IMR-90 (cell line): ENCODE measurements around the gene RPS2.

Experiments used
- BHLHE40 ChIP-seq: fragments of 150-350 bp; IDR thresholded peaks from 2 replicates; pipeline ENCODE4 v1.6.1; 2016; ENCODE audit warnings: mild to moderate bottlenecking, low read depth, low read length
- CEBPB ChIP-seq: IDR thresholded peaks from 2 replicates; pipeline ENCODE4 v1.6.1; 2012; ENCODE audit warnings: low read depth, low read length, improper control_type of control experiment
- CHD1 ChIP-seq: IDR thresholded peaks from 2 replicates; pipeline ENCODE4 v1.6.1; 2012; ENCODE audit warnings: low read depth, low read length, improper control_type of control experiment
- CTCF ChIP-seq: conservative IDR thresholded peaks from 2 replicates; pipeline ENCODE4 v1.5.1; 2012; ENCODE audit warnings: mild to moderate bottlenecking, low read depth, low read length, improper control_type of control experiment
- ELK1 ChIP-seq: fragments of 150-350 bp; IDR thresholded peaks from 2 replicates; pipeline ENCODE4 v1.6.1; 2016; ENCODE audit warnings: low read depth, mild to moderate bottlenecking, low read length, moderate library complexity, borderline replicate concordance
- MAZ ChIP-seq: IDR thresholded peaks from 2 replicates; pipeline ENCODE4 v1.6.1; 2012; ENCODE audit warnings: low read depth, mild to moderate bottlenecking, low read length, improper control_type of control experiment, moderate library complexity, borderline replicate concordance
- MXI1 ChIP-seq: IDR thresholded peaks from 2 replicates; pipeline ENCODE4 v1.6.1; 2012; ENCODE audit warnings: low read depth, mild to moderate bottlenecking, low read length, moderate library complexity, borderline replicate concordance
- NFE2L2 ChIP-seq: fragments of 150-350 bp; IDR thresholded peaks from 2 replicates; pipeline ENCODE4 v1.6.1; 2016; ENCODE audit warnings: low read depth, mild to moderate bottlenecking, low read length
- POLR2A ChIP-seq: IDR thresholded peaks from 2 replicates; pipeline ENCODE4 v1.6.1; 2012; ENCODE audit warnings: mild to moderate bottlenecking, low read depth, low read length
- RAD21 ChIP-seq: IDR thresholded peaks from 2 replicates; pipeline ENCODE4 v1.6.1; 2012; ENCODE audit warnings: low read length, improper control_type of control experiment
- RCOR1 ChIP-seq: IDR thresholded peaks from 2 replicates; pipeline ENCODE4 v1.6.1; 2012; ENCODE audit warnings: mild to moderate bottlenecking, low read length, improper control_type of control experiment; ENCODE audit not compliant: insufficient replicate concordance
- RFX5 ChIP-seq: IDR thresholded peaks from 2 replicates; pipeline ENCODE4 v1.8.0; 2012; ENCODE audit warnings: low read depth, mild to moderate bottlenecking, low read length, moderate library complexity
- SMC3 ChIP-seq: fragments of 150-350 bp; IDR thresholded peaks from 2 replicates; pipeline ENCODE4 v1.6.1; 2016; ENCODE audit warnings: low read depth, mild to moderate bottlenecking, antibody characterized with exemption, low read length, moderate library complexity
- TF ChIP-seq, protein P1 (sequence below): fragments of 150-350 bp; IDR thresholded peaks from 2 replicates; pipeline ENCODE4 v1.6.1; 2017; ENCODE audit warnings: mild to moderate bottlenecking, antibody characterized with exemption, low read length, low read depth

- no peak for TF ChIP-seq POLR2A
- TF ChIP-seq CHD1, result no peak
- no peak for TF ChIP-seq CTCF
- no peak for TF ChIP-seq RAD21
- no peak for TF ChIP-seq RFX5
- TF ChIP-seq NFE2L2, result no peak
- no peak for TF ChIP-seq ELK1
- TF ChIP-seq, protein P1, sequence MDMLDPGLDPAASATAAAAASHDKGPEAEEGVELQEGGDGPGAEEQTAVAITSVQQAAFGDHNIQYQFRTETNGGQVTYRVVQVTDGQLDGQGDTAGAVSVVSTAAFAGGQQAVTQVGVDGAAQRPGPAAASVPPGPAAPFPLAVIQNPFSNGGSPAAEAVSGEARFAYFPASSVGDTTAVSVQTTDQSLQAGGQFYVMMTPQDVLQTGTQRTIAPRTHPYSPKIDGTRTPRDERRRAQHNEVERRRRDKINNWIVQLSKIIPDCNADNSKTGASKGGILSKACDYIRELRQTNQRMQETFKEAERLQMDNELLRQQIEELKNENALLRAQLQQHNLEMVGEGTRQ, result no peak
- TF ChIP-seq SMC3, result no peak
- TF ChIP-seq BHLHE40, result no peak
- no peak for TF ChIP-seq MAZ
- TF ChIP-seq CEBPB, result no peak
- no peak for TF ChIP-seq MXI1
- TF ChIP-seq RCOR1, result no peak
Measured at GRCh38 chr16:1947369-1947670, 17.3 kb downstream of the RPS2 start.
